ENCODE results near the gene PNPLA6. TPM values are rescaled to one million over a fixed set of nuclear protein-coding genes. Genes with fewer than 3 reads are reported as not detected.

The PNPLA6 gene
- polyA plus RNA-seq, 1 donor (not counting 4 experiments of a cell fraction or from before 2014, with no cell fraction given) = 22.4 TPM

DNA sequence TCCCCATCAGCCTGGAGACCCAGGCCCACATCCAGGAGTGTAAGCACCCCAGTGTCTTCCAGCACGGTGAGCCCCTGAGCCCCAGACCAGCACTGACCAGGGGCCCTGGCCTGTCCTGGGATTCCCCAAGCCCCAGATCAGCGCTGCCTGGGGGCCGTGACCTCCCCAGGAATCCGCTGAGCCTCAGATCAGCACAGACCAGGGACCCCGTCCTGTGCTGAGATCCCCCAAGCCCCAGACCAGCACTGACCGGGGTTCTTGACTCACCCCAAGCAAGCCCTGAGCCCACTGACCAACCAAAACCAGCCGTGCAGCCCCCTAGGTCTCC is 7.4 kb upstream of the PNPLA6 start:
- no peaks in the 10 kb centered on the region for H3K9me3 ChIP-seq (ENCODE audit: control insufficient read depth, low read depth, low read length)
- H4K20me1 ChIP-seq (ENCODE audit: control insufficient read depth, extremely low read depth, insufficient read depth, low read length) = no peaks in the 10 kb centered on the region
- peaks cover 0 to 19% of the 10 kb centered on the region in 2 experiments for H3K36me3 ChIP-seq (ENCODE audit: control insufficient read depth in 2 of 2, extremely low read depth in 1 of 2, insufficient read depth in 2 of 2, low read length in 2 of 2)
- H3K9me1 ChIP-seq (ENCODE audit: control insufficient read depth, extremely low read depth, insufficient read depth, low read length) = no peaks in the 10 kb centered on the region
- dilution Hi-C loops (cut with MboI; ENCODE audit: extremely low pct_ligation_motif_present, low sequenced_read_pairs) = no loop called here
- H3K27ac ChIP-seq (ENCODE audit: control insufficient read depth, insufficient read depth, low read length) = no peak overlapping the region
- H3K4me2 ChIP-seq (ENCODE audit: control insufficient read depth, extremely low read depth, insufficient read depth, low read depth, low read length) = no peak overlapping the region
- H3K9ac ChIP-seq (ENCODE audit: control insufficient read depth, extremely low read depth, insufficient read depth, low read length) = no peak overlapping the region
- FAIRE-seq = no peak
- TF ChIP-seq, protein P1, sequence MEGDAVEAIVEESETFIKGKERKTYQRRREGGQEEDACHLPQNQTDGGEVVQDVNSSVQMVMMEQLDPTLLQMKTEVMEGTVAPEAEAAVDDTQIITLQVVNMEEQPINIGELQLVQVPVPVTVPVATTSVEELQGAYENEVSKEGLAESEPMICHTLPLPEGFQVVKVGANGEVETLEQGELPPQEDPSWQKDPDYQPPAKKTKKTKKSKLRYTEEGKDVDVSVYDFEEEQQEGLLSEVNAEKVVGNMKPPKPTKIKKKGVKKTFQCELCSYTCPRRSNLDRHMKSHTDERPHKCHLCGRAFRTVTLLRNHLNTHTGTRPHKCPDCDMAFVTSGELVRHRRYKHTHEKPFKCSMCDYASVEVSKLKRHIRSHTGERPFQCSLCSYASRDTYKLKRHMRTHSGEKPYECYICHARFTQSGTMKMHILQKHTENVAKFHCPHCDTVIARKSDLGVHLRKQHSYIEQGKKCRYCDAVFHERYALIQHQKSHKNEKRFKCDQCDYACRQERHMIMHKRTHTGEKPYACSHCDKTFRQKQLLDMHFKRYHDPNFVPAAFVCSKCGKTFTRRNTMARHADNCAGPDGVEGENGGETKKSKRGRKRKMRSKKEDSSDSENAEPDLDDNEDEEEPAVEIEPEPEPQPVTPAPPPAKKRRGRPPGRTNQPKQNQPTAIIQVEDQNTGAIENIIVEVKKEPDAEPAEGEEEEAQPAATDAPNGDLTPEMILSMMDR (optimal IDR thresholded peaks at IDR 0.05 in 1 of 3, IDR thresholded peaks at IDR 0.05 in 1 of 3, conservative IDR thresholded peaks at IDR 0.05 in 1 of 3; ENCODE audit: extremely low read depth in 1 of 3, insufficient read depth in 2 of 3, low read length in 3 of 3) = no peak
- TF ChIP-seq EZH2 (IDR thresholded peaks at IDR 0.05; ENCODE audit: low read length) = no peak
- H3K27me3 ChIP-seq (ENCODE audit: control insufficient read depth, extremely low read depth, insufficient read depth, low read length) = no peaks in the 10 kb centered on the region
- no peak overlapping the region for H2AFZ ChIP-seq (ENCODE audit: control insufficient read depth, low read length)
- no peak overlapping the region for H3K4me3 ChIP-seq (ENCODE audit: control insufficient read depth in 2 of 3, extremely low read depth in 1 of 3, insufficient read depth in 2 of 3, low read depth in 1 of 3, low read length in 3 of 3)
- DNase-seq (ENCODE audit: low read depth, low spot score) = no peak
- H3K4me1 ChIP-seq (ENCODE audit: control insufficient read depth, extremely low read depth, insufficient read depth, low read length) = peaks cover 4% of the 10 kb centered on the region
- no peaks in the 10 kb centered on the region for H3K79me2 ChIP-seq (ENCODE audit: control insufficient read depth, insufficient read depth, low read length)

DNA sequence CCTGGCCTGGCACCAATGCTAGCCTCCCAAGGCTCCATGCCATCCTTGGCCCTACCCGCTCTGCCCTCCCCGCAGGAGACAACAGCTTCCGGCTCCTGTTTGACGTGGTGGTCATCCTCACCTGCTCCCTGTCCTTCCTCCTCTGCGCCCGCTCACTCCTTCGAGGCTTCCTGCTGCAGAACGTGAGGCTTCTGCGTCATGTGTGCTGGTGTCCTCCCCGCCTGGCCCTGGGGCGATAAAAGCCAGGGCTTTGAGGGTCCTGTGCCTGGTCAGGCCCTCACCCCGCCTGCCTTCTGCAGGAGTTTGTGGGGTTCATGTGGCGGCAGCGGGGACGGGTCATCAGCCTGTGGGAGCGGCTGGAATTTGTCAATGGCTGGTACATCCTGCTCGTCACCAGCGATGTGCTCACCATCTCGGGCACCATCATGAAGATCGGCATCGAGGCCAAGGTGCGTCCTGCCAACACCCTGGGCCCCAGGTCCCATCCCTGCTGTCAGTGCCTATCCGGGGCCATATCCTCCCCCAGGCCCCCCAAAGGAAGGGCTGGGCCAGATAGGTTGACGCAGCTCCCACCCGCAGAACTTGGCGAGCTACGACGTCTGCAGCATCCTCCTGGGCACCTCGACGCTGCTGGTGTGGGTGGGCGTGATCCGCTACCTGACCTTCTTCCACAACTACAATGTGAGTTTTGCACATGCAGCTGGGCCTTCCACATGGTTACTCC is 6.8 kb upstream of the PNPLA6 start:
- Histone ChIP-seq H3K27ac (ENCODE audit: control insufficient read depth, insufficient read depth, low read length) (no peak overlapping the region), H3K9ac (ENCODE audit: control insufficient read depth, extremely low read depth, insufficient read depth, low read length) (no peak overlapping the region), H3K79me2 (ENCODE audit: control insufficient read depth, insufficient read depth, low read length) (no peaks in the 10 kb centered on the region), H4K20me1 (ENCODE audit: control insufficient read depth, extremely low read depth, insufficient read depth, low read length) (no peaks in the 10 kb centered on the region), H3K27me3 (ENCODE audit: control insufficient read depth, extremely low read depth, insufficient read depth, low read length) (no peaks in the 10 kb centered on the region), H2AFZ (ENCODE audit: control insufficient read depth, low read length) (no peak overlapping the region), H3K9me3 (ENCODE audit: control insufficient read depth, low read depth, low read length) (no peaks in the 10 kb centered on the region), H3K9me1 (ENCODE audit: control insufficient read depth, extremely low read depth, insufficient read depth, low read length) (no peaks in the 10 kb centered on the region), H3K4me2 (ENCODE audit: control insufficient read depth, extremely low read depth, insufficient read depth, low read depth, low read length) (no peak overlapping the region), H3K4me1 (ENCODE audit: control insufficient read depth, extremely low read depth, insufficient read depth, low read length) (peaks cover 2% of the 10 kb centered on the region), H3K36me3 (ENCODE audit: control insufficient read depth in 2 of 2, extremely low read depth in 1 of 2, insufficient read depth in 2 of 2, low read length in 2 of 2) (peaks cover 0 to 19% of the 10 kb centered on the region in 2 experiments), H3K4me3 (ENCODE audit: control insufficient read depth in 2 of 3, extremely low read depth in 1 of 3, insufficient read depth in 2 of 3, low read depth in 1 of 3, low read length in 3 of 3) (no peak overlapping the region)
- DNase-seq (ENCODE audit: low read depth, low spot score) (no peak), FAIRE-seq (no peak)
- no peak for TF ChIP-seq EZH2 (IDR thresholded peaks at IDR 0.05; ENCODE audit: low read length)
- TF ChIP-seq, protein P1 (optimal IDR thresholded peaks at IDR 0.05 in 1 of 3, IDR thresholded peaks at IDR 0.05 in 1 of 3, conservative IDR thresholded peaks at IDR 0.05 in 1 of 3; ENCODE audit: extremely low read depth in 1 of 3, insufficient read depth in 2 of 3, low read length in 3 of 3) = no peak
- dilution Hi-C loops (cut with MboI; ENCODE audit: extremely low pct_ligation_motif_present, low sequenced_read_pairs) = no loop called here

Measured in keratinocyte (primary cell).